Panc1 (cell line): ENCODE measurements around the gene MARK3. TPM values are rescaled to one million over a fixed set of nuclear protein-coding genes. Genes with fewer than 3 reads are reported as not detected.

Experiments
- ATAC-seq: fragments of 200-7000 bp; cut with Tn5 transposase; 2 replicates; pipeline ENCODE4 v1.9.1; 2020; ENCODE audit warnings: mild to moderate bottlenecking, moderate library complexity
- BruUV-seq: library from RNA; stranded (reverse); fragments of 400-500 nt; replicated peaks from 2 replicates; lab custom pipeline; 2021; lab: Mats Ljungman, UMichigan
- CTCF ChIA-PET: fragments of 300-600 bp; sonication (Branson Sonifier 250); formaldehyde crosslinking; loops from one replicate; lab custom pipeline; 2022; ENCODE audit warnings: antibody characterized with exemption; lab: Charles Lee
- POLR2A ChIA-PET: fragments of 300-600 bp; sonication (Branson Sonifier 250); formaldehyde crosslinking; loops from one replicate; lab custom pipeline; 2022; ENCODE audit warnings: antibody characterized with exemption; lab: Charles Lee
- DNase-seq: peaks from one replicate; pipeline ENCODE4 v3.0.0-alpha.2; 2010; ENCODE audit warnings: low read depth, low spot score
- H3K27ac ChIP-seq: 2 replicates; pipeline ENCODE4 v1.5.1; 2011; ENCODE audit warnings: mild to moderate bottlenecking, low read length, inconsistent platforms
- H3K27me3 ChIP-seq: fragments of 200-500 bp; sonication (Bioruptor generic); 2 replicates; pipeline ENCODE4 v1.6.0; 2014; ENCODE audit warnings: low read length, inconsistent platforms; ENCODE audit not compliant: control insufficient read depth, insufficient read depth
- H3K36me3 ChIP-seq: fragments of 200-500 bp; sonication (Bioruptor generic); 2 replicates; pipeline ENCODE4 v1.5.1; 2014; ENCODE audit warnings: inconsistent platforms, mild to moderate bottlenecking, low read length, moderate library complexity; ENCODE audit not compliant: control insufficient read depth, insufficient read depth
- H3K4me1 ChIP-seq: 2 replicates; pipeline ENCODE4 v1.5.1; 2011; ENCODE audit warnings: inconsistent platforms, mild to moderate bottlenecking, low read length, moderate library complexity; ENCODE audit not compliant: control insufficient read depth, insufficient read depth
- H3K4me3 ChIP-seq, 2 experiments: 2 replicates each; pipeline ENCODE4 v1.5.1; 2011 to 2012; ENCODE audit warnings: low read depth in 2 of 2, low read length in 2 of 2, mild to moderate bottlenecking in 2 of 2, inconsistent platforms in 1 of 2, moderate library complexity in 1 of 2
- H3K9me3 ChIP-seq: fragments of 200-500 bp; sonication (Bioruptor generic); 2 replicates; pipeline ENCODE4 v1.5.1; 2014; ENCODE audit warnings: low read depth, mild to moderate bottlenecking, inconsistent platforms, low read length, moderate library complexity; ENCODE audit not compliant: control insufficient read depth, insufficient read depth
- POLR2AphosphoS5 ChIP-seq: IDR thresholded peaks from 2 replicates; pipeline ENCODE4 v1.6.1; 2012; ENCODE audit warnings: mild to moderate bottlenecking, low read depth, low read length, moderate library complexity
- SIN3A ChIP-seq: IDR thresholded peaks from 2 replicates; pipeline ENCODE4 v1.6.1; 2012; ENCODE audit warnings: low read depth, mild to moderate bottlenecking, low read length, moderate library complexity, borderline replicate concordance; ENCODE audit not compliant: insufficient read depth
- TCF7L2 ChIP-seq: IDR thresholded peaks from 2 replicates; pipeline ENCODE4 v1.6.1; 2011; ENCODE audit warnings: mild to moderate bottlenecking, low read depth, low read length, inconsistent platforms
- in situ Hi-C: cut with HindIII; loops from 2 replicates; pipeline ENCODE4 v1.10.0; 2016; ENCODE audit warnings: low sequenced_read_pairs, low pct_unique_long_range_greater_than_20kb
- intact Hi-C: fragments of 100-400 bp; cut with micrococcal nuclease; formaldehyde crosslinking; loops from one replicate; pipeline ENCODE4 v1.10.0; 2022; ENCODE audit not compliant: unreplicated experiment
- total RNA-seq: library from RNA; stranded (reverse); gene quantifications from one replicate; pipeline ENCODE4 v1.2.1, GENCODE V29; 2021; ENCODE audit not compliant: unreplicated experiment
- TF ChIP-seq, protein P1 (sequence below), 2 experiments: IDR thresholded peaks; 2 replicates each; pipeline ENCODE4 v1.6.1; 2011 to 2012; ENCODE audit warnings: low read depth in 2 of 2, control low read depth in 1 of 2, low read length in 1 of 2, mild to moderate bottlenecking in 1 of 2, moderate library complexity in 1 of 2; ENCODE audit not compliant: insufficient read depth in 1 of 2
- TF ChIP-seq, protein P2 (sequence below): fragments of 450-650 bp; IDR thresholded peaks from 2 replicates; pipeline ENCODE4 v1.5.1; 2017; ENCODE audit warnings: mild to moderate bottlenecking

The MARK3 gene
- total RNA-seq, 1 experiment from 2014 or later: 56.1 TPM

DNA sequence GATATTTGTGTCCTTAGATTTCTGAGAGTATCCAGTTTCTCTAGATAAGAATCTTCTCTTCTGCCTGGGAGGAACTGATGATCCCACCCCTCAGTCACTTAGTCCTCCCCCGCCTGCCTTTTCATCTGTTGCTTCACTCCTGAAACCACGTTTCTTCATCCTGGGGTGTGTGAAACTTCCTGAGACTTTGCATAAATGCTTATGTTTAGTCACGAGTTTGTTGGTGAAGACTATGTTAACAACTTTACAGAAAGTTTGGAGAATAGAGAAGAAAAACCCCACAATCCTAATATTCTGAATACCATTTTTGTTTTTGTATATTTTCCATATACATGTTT is 33.2 kb downstream of the MARK3 start:
- DNase-seq (no peak), ATAC-seq (no peak)
- Histone ChIP-seq H3K36me3 (no peaks in the 10 kb centered on the region), H3K4me1 (no peaks in the 10 kb centered on the region; the same call in 1 of the 2 replicates), H3K9me3 (no peaks in the 10 kb centered on the region), H3K27me3 (no peaks in the 10 kb centered on the region), H3K27ac (no peak overlapping the region), H3K4me3 (no peak overlapping the region)
- ChIA-PET POLR2A (interaction anchor here (0.6 kb wide), 2 partner anchors 34 to 41 kb away, joined by 5 to 8 read pairs; no protein-coding TSS in a partner anchor), CTCF (no interaction called here)
- TF ChIP-seq POLR2AphosphoS5: no peak
- no peak for TF ChIP-seq SIN3A
- TF ChIP-seq TCF7L2: no peak
- TF ChIP-seq, protein P1, sequence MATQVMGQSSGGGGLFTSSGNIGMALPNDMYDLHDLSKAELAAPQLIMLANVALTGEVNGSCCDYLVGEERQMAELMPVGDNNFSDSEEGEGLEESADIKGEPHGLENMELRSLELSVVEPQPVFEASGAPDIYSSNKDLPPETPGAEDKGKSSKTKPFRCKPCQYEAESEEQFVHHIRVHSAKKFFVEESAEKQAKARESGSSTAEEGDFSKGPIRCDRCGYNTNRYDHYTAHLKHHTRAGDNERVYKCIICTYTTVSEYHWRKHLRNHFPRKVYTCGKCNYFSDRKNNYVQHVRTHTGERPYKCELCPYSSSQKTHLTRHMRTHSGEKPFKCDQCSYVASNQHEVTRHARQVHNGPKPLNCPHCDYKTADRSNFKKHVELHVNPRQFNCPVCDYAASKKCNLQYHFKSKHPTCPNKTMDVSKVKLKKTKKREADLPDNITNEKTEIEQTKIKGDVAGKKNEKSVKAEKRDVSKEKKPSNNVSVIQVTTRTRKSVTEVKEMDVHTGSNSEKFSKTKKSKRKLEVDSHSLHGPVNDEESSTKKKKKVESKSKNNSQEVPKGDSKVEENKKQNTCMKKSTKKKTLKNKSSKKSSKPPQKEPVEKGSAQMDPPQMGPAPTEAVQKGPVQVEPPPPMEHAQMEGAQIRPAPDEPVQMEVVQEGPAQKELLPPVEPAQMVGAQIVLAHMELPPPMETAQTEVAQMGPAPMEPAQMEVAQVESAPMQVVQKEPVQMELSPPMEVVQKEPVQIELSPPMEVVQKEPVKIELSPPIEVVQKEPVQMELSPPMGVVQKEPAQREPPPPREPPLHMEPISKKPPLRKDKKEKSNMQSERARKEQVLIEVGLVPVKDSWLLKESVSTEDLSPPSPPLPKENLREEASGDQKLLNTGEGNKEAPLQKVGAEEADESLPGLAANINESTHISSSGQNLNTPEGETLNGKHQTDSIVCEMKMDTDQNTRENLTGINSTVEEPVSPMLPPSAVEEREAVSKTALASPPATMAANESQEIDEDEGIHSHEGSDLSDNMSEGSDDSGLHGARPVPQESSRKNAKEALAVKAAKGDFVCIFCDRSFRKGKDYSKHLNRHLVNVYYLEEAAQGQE (IDR thresholded peaks at IDR 0.05; ENCODE audit: insufficient read depth in 1 of 2, low read depth in 2 of 2, low read length in 1 of 2): no peak
- TF ChIP-seq, protein P2, sequence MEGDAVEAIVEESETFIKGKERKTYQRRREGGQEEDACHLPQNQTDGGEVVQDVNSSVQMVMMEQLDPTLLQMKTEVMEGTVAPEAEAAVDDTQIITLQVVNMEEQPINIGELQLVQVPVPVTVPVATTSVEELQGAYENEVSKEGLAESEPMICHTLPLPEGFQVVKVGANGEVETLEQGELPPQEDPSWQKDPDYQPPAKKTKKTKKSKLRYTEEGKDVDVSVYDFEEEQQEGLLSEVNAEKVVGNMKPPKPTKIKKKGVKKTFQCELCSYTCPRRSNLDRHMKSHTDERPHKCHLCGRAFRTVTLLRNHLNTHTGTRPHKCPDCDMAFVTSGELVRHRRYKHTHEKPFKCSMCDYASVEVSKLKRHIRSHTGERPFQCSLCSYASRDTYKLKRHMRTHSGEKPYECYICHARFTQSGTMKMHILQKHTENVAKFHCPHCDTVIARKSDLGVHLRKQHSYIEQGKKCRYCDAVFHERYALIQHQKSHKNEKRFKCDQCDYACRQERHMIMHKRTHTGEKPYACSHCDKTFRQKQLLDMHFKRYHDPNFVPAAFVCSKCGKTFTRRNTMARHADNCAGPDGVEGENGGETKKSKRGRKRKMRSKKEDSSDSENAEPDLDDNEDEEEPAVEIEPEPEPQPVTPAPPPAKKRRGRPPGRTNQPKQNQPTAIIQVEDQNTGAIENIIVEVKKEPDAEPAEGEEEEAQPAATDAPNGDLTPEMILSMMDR: no peak
- intact Hi-C loops (no loop called here), in situ Hi-C loops (no loop called here)
- BruUV-seq: no TSS peak

DNA sequence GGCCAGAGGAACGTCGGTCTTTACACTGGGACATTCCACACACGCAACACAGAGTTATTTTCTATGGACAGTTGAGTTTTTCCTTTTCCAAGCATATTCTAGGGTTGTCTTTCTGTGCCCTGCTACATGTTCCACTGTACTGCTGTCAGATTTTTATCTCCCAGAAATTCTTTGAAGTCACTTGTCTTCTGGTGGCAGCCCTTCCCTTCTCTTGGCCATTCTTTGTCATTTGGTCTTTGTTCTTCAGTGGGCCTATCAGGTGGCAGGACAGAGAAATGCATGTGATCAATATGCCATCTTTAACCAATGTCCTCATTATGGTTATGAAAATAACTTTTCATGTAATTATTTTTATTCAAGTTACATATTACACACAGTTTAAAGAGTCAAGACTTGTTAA is 36.3 kb downstream of the MARK3 start:
- in situ Hi-C loops: no loop called here
- ChIA-PET CTCF (no interaction called here), POLR2A (no interaction called here)
- no peak for DNase-seq
- no peak for ATAC-seq
- H3K9me3 ChIP-seq: no peaks in the 10 kb centered on the region
- TF ChIP-seq, protein P2: no peak
- TF ChIP-seq, protein P1 (IDR thresholded peaks at IDR 0.05; ENCODE audit: insufficient read depth in 1 of 2, low read depth in 2 of 2, low read length in 1 of 2): no peak
- no peak for TF ChIP-seq POLR2AphosphoS5
- no peak for TF ChIP-seq TCF7L2
- no peak for TF ChIP-seq SIN3A
- H3K4me1 ChIP-seq: no peaks in the 10 kb centered on the region; the same call in 1 of the 2 replicates
- H3K4me3 ChIP-seq: no peak overlapping the region
- BruUV-seq: no TSS peak
- intact Hi-C loops: no loop called here
- no peaks in the 10 kb centered on the region for H3K36me3 ChIP-seq
- no peaks in the 10 kb centered on the region for H3K27me3 ChIP-seq
- no peak overlapping the region for H3K27ac ChIP-seq
